MCF 10A (cell line): Measurements from ENCODE around the gene MPRIP. TPM values are rescaled to one million over a fixed set of nuclear protein-coding genes. Genes with fewer than 3 reads are reported as not detected.
"Not testable (repeated sequence)": the region's sequence is repeated elsewhere in the genome, so short reads cannot be mapped to it uniquely, and the experiment has no call there.

Experiments used
- BruUV-seq: library from RNA; stranded (reverse); fragments of 400-500 nt; replicated peaks from 2 replicates; lab custom pipeline; 2021; lab: Mats Ljungman, UMichigan
- CTCF ChIA-PET: fragments of 300-600 bp; sonication (Branson Sonifier 250); formaldehyde crosslinking; extraction: SDS; loops from one replicate; lab custom pipeline; 2021; ENCODE audit warnings: antibody characterized with exemption, inconsistent platforms; lab: Yijun Ruan, JAX
- POLR2A ChIA-PET: fragments of 300-600, 350-650 bp; sonication (Branson Sonifier 250); formaldehyde crosslinking; extraction: SDS; loops from one replicate; lab custom pipeline; 2020; ENCODE audit warnings: antibody characterized with exemption, inconsistent platforms; lab: Yijun Ruan, JAX
- DNase-seq: peaks from one replicate; pipeline ENCODE4 v3.0.0-alpha.2; 2018; ENCODE audit not compliant: unreplicated experiment
- H3K27ac Mint-ChIP-seq: one replicate; pipeline ENCODE4 v1.8.0; 2022; ENCODE audit warnings: mild to moderate bottlenecking, low read depth, mixed read lengths; ENCODE audit not compliant: unreplicated experiment
- H3K27me3 Mint-ChIP-seq: one replicate; pipeline ENCODE4 v1.8.0; 2022; ENCODE audit warnings: mixed read lengths; ENCODE audit not compliant: insufficient read depth, unreplicated experiment
- H3K36me3 Mint-ChIP-seq: one replicate; pipeline ENCODE4 v1.8.0; 2022; ENCODE audit warnings: mild to moderate bottlenecking, moderate library complexity, mixed read lengths; ENCODE audit not compliant: insufficient read depth, unreplicated experiment
- H3K4me1 Mint-ChIP-seq: one replicate; pipeline ENCODE4 v1.8.0; 2022; ENCODE audit warnings: mixed read lengths; ENCODE audit not compliant: insufficient read depth, unreplicated experiment
- H3K4me3 Mint-ChIP-seq: one replicate; pipeline ENCODE4 v1.8.0; 2022; ENCODE audit warnings: mild to moderate bottlenecking, moderate library complexity, mixed read lengths; ENCODE audit not compliant: unreplicated experiment
- H3K9me3 Mint-ChIP-seq: one replicate; pipeline ENCODE4 v1.8.0; 2022; ENCODE audit warnings: mixed read lengths; ENCODE audit not compliant: unreplicated experiment
- CTCF ChIP-seq: fragments of 200-600 bp; IDR thresholded peaks from one replicate; pipeline ENCODE4 v1.8.0; 2022; ENCODE audit warnings: antibody characterized with exemption, mild to moderate bottlenecking; ENCODE audit not compliant: unreplicated experiment
- intact Hi-C: fragments of 100-400 bp; cut with micrococcal nuclease; formaldehyde crosslinking; loops from 2 replicates; pipeline ENCODE4 v1.14.1; 2022
- total RNA-seq: library from RNA; stranded (reverse); gene quantifications from 2 replicates; pipeline ENCODE4 v1.2.3, GENCODE V29; 2022

The MPRIP gene
- total RNA-seq, 1 experiment from 2014 or later = 230 TPM

- Mint-ChIP-seq H3K4me3 (no peak overlapping the region), H3K27me3 (no peaks in the 10 kb centered on the region), H3K4me1 (peaks cover 6% of the 10 kb centered on the region), H3K36me3 (peaks cover 22% of the 10 kb centered on the region), H3K27ac (no peak overlapping the region), H3K9me3 (no peaks in the 10 kb centered on the region)
- DNase-seq = no peak
- POLR2A ChIA-PET = no interaction called here
- no TSS peak for BruUV-seq
- TF ChIP-seq CTCF = no peak
- CTCF ChIA-PET = no interaction called here
- intact Hi-C loops = no loop called here
Measured at GRCh38 chr17:17131839-17132238, 89.6 kb downstream of the MPRIP start.

- H3K27me3 Mint-ChIP-seq = no peaks in the 10 kb centered on the region
- no peak overlapping the region for H3K27ac Mint-ChIP-seq
- no peak for TF ChIP-seq CTCF
- no peak for DNase-seq
- intact Hi-C loops = no loop called here
- peaks cover 6% of the 10 kb centered on the region for H3K4me1 Mint-ChIP-seq
- peaks cover 25% of the 10 kb centered on the region for H3K36me3 Mint-ChIP-seq
- no TSS peak for BruUV-seq
- no peak overlapping the region for H3K4me3 Mint-ChIP-seq
- CTCF ChIA-PET = interaction anchor here (0.6 to 0.7 kb wide), 2 partner anchors 10 to 48 kb away, joined by 3 to 4 read pairs; no protein-coding TSS in a partner anchor
- H3K9me3 Mint-ChIP-seq = no peaks in the 10 kb centered on the region
- POLR2A ChIA-PET = no interaction called here
Measured at GRCh38 chr17:17132746-17133145, 90.5 kb downstream of the MPRIP start.

GRCh38 chr17:17134051-17134956 is 92.0 kb downstream of the MPRIP start:
- Mint-ChIP-seq H3K27me3 (no peaks in the 10 kb centered on the region), H3K4me3 (no peak overlapping the region), H3K27ac (no peak overlapping the region), H3K36me3 (peaks cover 31% of the 10 kb centered on the region), H3K9me3 (no peaks in the 10 kb centered on the region), H3K4me1 (peaks cover 3% of the 10 kb centered on the region)
- POLR2A ChIA-PET = no interaction called here
- intact Hi-C loops = no loop called here
- TF ChIP-seq CTCF = no peak
- DNase-seq = no peak
- CTCF ChIA-PET = no interaction called here
- no TSS peak for BruUV-seq

GRCh38 chr17:17134957-17135333 is 92.7 kb downstream of the MPRIP start:
- ChIA-PET CTCF (no interaction called here), POLR2A (no interaction called here)
- no peaks in the 10 kb centered on the region for H3K27me3 Mint-ChIP-seq
- no peak for DNase-seq
- no peaks in the 10 kb centered on the region for H3K4me1 Mint-ChIP-seq
- intact Hi-C loops = no loop called here
- peaks cover 31% of the 10 kb centered on the region for H3K36me3 Mint-ChIP-seq
- no peak for TF ChIP-seq CTCF
- H3K9me3 Mint-ChIP-seq = no peaks in the 10 kb centered on the region
- no peak overlapping the region for H3K27ac Mint-ChIP-seq
- no TSS peak for BruUV-seq
- H3K4me3 Mint-ChIP-seq = no peak overlapping the region

GRCh38 chr17:17136221-17136620 is 94.0 kb downstream of the MPRIP start:
- POLR2A ChIA-PET, DNase-seq, H3K9me3 Mint-ChIP-seq, H3K4me3 Mint-ChIP-seq, H3K4me1 Mint-ChIP-seq, H3K27me3 Mint-ChIP-seq, BruUV-seq, H3K27ac Mint-ChIP-seq, intact Hi-C loops: not testable (repeated sequence)
- CTCF ChIA-PET = interaction anchor here (0.6 to 0.8 kb wide), 2 partner anchors 108 to 230 kb away, joined by 3 to 4 read pairs; no protein-coding TSS in a partner anchor
- H3K36me3 Mint-ChIP-seq = peaks cover 31% of the 10 kb centered on the region
